Measurements from ENCODE around the gene GPATCH8.

GPATCH8 gene

GRCh38 chr17:44503147-44504029, at the start of gene GPATCH8 (continued):
- TF ChIP-seq ZNF416 (tag by site-specific recombination; IDR thresholded peaks at IDR 0.05) (no peak), ZNF629 (tag by site-specific recombination; IDR thresholded peaks at IDR 0.05) (peak; percentile 49; the same call in 1 of the 2 replicates), TRIM28 (IDR thresholded peaks at IDR 0.05; ENCODE audit: borderline replicate concordance, low read length) (0 out of 2 replicates have a peak, but pooled peaks have one; percentile 35), ZNF169 (tag by site-specific recombination; IDR thresholded peaks at IDR 0.05) (no peak), BCL11B (tag by site-specific recombination; IDR thresholded peaks at IDR 0.05; ENCODE audit: low read depth) (peak; percentile 94; the same call in 1 of the 2 replicates), ZNF791 (tag by site-specific recombination; IDR thresholded peaks at IDR 0.05) (no peak), ZNF10 (tag by site-specific recombination; IDR thresholded peaks at IDR 0.05) (0 out of 2 replicates have a peak, but pooled peaks have one; percentile 12), ZSCAN23 (tag by site-specific recombination; IDR thresholded peaks at IDR 0.05) (peak; percentile 71; the same call in 1 of the 2 replicates), ZNF510 (tag by site-specific recombination; IDR thresholded peaks at IDR 0.05; ENCODE audit: insufficient replicate concordance) (no peak), ZBTB26 (tag by site-specific recombination; optimal IDR thresholded peaks at IDR 0.05) (peak; percentile 100), PRDM4 (tag by site-specific recombination; IDR thresholded peaks at IDR 0.05) (no peak), ZNF274 (IDR thresholded peaks at IDR 0.05; ENCODE audit: low read length) (no peak), ZNF274 (tag by site-specific recombination; IDR thresholded peaks at IDR 0.05; ENCODE audit: borderline replicate concordance) (no peak), ZNF155 (tag by site-specific recombination; IDR thresholded peaks at IDR 0.05) (no peak), ATF2 (tag by site-specific recombination; IDR thresholded peaks at IDR 0.05; ENCODE audit: low read depth) (no peak), SP3 (tag by site-specific recombination; IDR thresholded peaks at IDR 0.05) (peak; percentile 95), ZSCAN18 (tag by site-specific recombination; IDR thresholded peaks at IDR 0.05) (no peak), ZNF16 (tag by site-specific recombination; IDR thresholded peaks at IDR 0.05; ENCODE audit: low read depth) (no peak), ZNF529 (tag by site-specific recombination; IDR thresholded peaks at IDR 0.05; ENCODE audit: insufficient replicate concordance) (no peak), ZBTB11 (tag by site-specific recombination; conservative IDR thresholded peaks at IDR 0.05; ENCODE audit: low read depth) (peak; percentile 98), YY2 (tag by site-specific recombination; IDR thresholded peaks at IDR 0.05) (peak; percentile 86), ZBTB49 (tag by site-specific recombination; IDR thresholded peaks at IDR 0.05; ENCODE audit: low read depth) (no peak), ZNF596 (tag by site-specific recombination; IDR thresholded peaks at IDR 0.05) (no peak; the same call in 1 of the 2 replicates), ZBTB48 (tag by site-specific recombination; IDR thresholded peaks at IDR 0.05) (peak; percentile 43; the same call in 1 of the 2 replicates), SALL2 (tag by site-specific recombination; IDR thresholded peaks at IDR 0.05; ENCODE audit: borderline replicate concordance) (no peak)
